Nephron progenitor cell (in vitro differentiated cells): ENCODE results near the gene PRKACB.
A peak's percentile ranks its signal among the peaks of the same experiment; 100 is the strongest.

ENCODE experiments used
- DNase-seq: peaks from one replicate; pipeline ENCODE4 v3.0.0; 2021
- H3K27ac Mint-ChIP-seq: 2 replicates; pipeline ENCODE4 v1.8.0; 2021; ENCODE audit warnings: mild to moderate bottlenecking, moderate library complexity, mixed read lengths
- H3K27me3 Mint-ChIP-seq: 2 replicates; pipeline ENCODE4 v1.8.0; 2021; ENCODE audit warnings: mild to moderate bottlenecking, low read depth, mixed read lengths; ENCODE audit not compliant: poor library complexity
- H3K36me3 Mint-ChIP-seq: 2 replicates; pipeline ENCODE4 v1.8.0; 2021; ENCODE audit warnings: low read depth, mixed read lengths
- H3K4me1 Mint-ChIP-seq: 2 replicates; pipeline ENCODE4 v1.8.0; 2021; ENCODE audit warnings: mixed read lengths
- H3K4me3 Mint-ChIP-seq: 2 replicates; pipeline ENCODE4 v1.8.0; 2021; ENCODE audit warnings: mild to moderate bottlenecking, moderate library complexity, mixed read lengths
- H3K9me3 Mint-ChIP-seq: 2 replicates; pipeline ENCODE4 v1.8.0; 2021; ENCODE audit warnings: mild to moderate bottlenecking, moderate library complexity, mixed read lengths
- CTCF ChIP-seq: fragments of 200-600 bp; sonication (generic); IDR thresholded peaks from 2 replicates; pipeline ENCODE4 v1.5.0; 2021; ENCODE audit warnings: antibody characterized with exemption

PRKACB gene

GRCh38 chr1:84206375-84206774, 62.3 kb downstream of the PRKACB start:
- Mint-ChIP-seq H3K4me1 (peaks cover 18% of the 10 kb centered on the region), H3K36me3 (peaks cover 54% of the 10 kb centered on the region), H3K9me3 (no peaks in the 10 kb centered on the region), H3K27me3 (no peaks in the 10 kb centered on the region), H3K4me3 (peak overlapping the region; percentile 28), H3K27ac (peak overlapping the region; percentile 93)
- TF ChIP-seq CTCF = no peak
- no peak for DNase-seq

GRCh38 chr1:84208935-84209334, 64.9 kb downstream of the PRKACB start:
- Mint-ChIP-seq H3K9me3 (no peaks in the 10 kb centered on the region), H3K27ac (peak overlapping the region; percentile 76)

GRCh38 chr1:84214115-84214956, 70.3 kb downstream of the PRKACB start:
- Mint-ChIP-seq H3K27ac (peak overlapping the region; percentile 48), H3K9me3 (peaks cover 7% of the 10 kb centered on the region), H3K27me3 (peaks cover 2% of the 10 kb centered on the region), H3K36me3 (peaks cover 48% of the 10 kb centered on the region), H3K4me1 (peaks cover 2% of the 10 kb centered on the region), H3K4me3 (no peak overlapping the region)
- no peak for DNase-seq
- no peak for TF ChIP-seq CTCF

More at GRCh38 chr1:84208935-84209334, 64.9 kb downstream of the PRKACB start:
- Mint-ChIP-seq H3K4me3 (no peak overlapping the region), H3K27me3 (peaks cover 2% of the 10 kb centered on the region), H3K4me1 (peaks cover 18% of the 10 kb centered on the region), H3K36me3 (peaks cover 47% of the 10 kb centered on the region)
- no peak for TF ChIP-seq CTCF
- DNase-seq = no peak

- TF ChIP-seq CTCF = no peak
- Mint-ChIP-seq H3K27ac (no peak overlapping the region), H3K4me1 (no peaks in the 10 kb centered on the region), H3K36me3 (peaks cover 65% of the 10 kb centered on the region), H3K4me3 (no peak overlapping the region), H3K27me3 (peaks cover 5% of the 10 kb centered on the region), H3K9me3 (peaks cover 36% of the 10 kb centered on the region)
- no peak for DNase-seq
Observed at GRCh38 chr1:84217239-84217638, 73.2 kb downstream of the PRKACB start.

GRCh38 chr1:84223751-84224432, 79.8 kb downstream of the PRKACB start:
- TF ChIP-seq CTCF = no peak
- Mint-ChIP-seq H3K36me3 (peaks cover 84% of the 10 kb centered on the region), H3K4me1 (no peaks in the 10 kb centered on the region), H3K27ac (no peak overlapping the region), H3K27me3 (peaks cover 3% of the 10 kb centered on the region), H3K4me3 (no peak overlapping the region), H3K9me3 (peaks cover 57% of the 10 kb centered on the region)
- no peak for DNase-seq
